ENCODE data around the gene UXS1. TPM values are rescaled to one million over a fixed set of nuclear protein-coding genes. Genes with fewer than 3 reads are reported as not detected.

UXS1 gene
- total RNA-seq, 1 donor from 2014 or later = 38.0 TPM

GRCh38 chr2:106126295-106126694 lies 67.8 kb downstream of the UXS1 start:
- H3F3A ChIP-seq (ENCODE audit: low read depth) = no peaks in the 10 kb centered on the region
- no peaks in the 10 kb centered on the region for H4K20me1 ChIP-seq (ENCODE audit: low read depth)
- H3K27me3 ChIP-seq = no peaks in the 10 kb centered on the region
- H3K4me1 Mint-ChIP-seq = peaks cover 4% of the 10 kb centered on the region
- DNase-seq (ENCODE audit: low spot score) = no peak
- H3K27ac Mint-ChIP-seq = no peak overlapping the region
- peaks cover 13% of the 10 kb centered on the region for H3K79me2 ChIP-seq (ENCODE audit: low read depth)
- H3K9me3 ChIP-seq (ENCODE audit: low read depth) = no peaks in the 10 kb centered on the region
- peaks cover 9% of the 10 kb centered on the region for H3K4me1 ChIP-seq
- no peak overlapping the region for H3K4me3 Mint-ChIP-seq
- H3K27me3 Mint-ChIP-seq (ENCODE audit: insufficient read depth, low read depth) = peaks cover 4% of the 10 kb centered on the region
- no peaks in the 10 kb centered on the region for H3K36me3 ChIP-seq
- TF ChIP-seq CTCF (IDR thresholded peaks at IDR 0.05) = no peak
- TF ChIP-seq EZH2phosphoT487 (IDR thresholded peaks at IDR 0.05) = no peak
- TF ChIP-seq EZH2 (IDR thresholded peaks at IDR 0.05) = no peak
- H3K4me3 ChIP-seq = no peak overlapping the region
- H3K36me3 Mint-ChIP-seq = peaks cover 47% of the 10 kb centered on the region
- H3K9me3 Mint-ChIP-seq = peaks cover 2% of the 10 kb centered on the region
- no peak overlapping the region for H3K27ac ChIP-seq
- H3K9ac ChIP-seq = no peak overlapping the region
- H3K4me2 ChIP-seq = no peak overlapping the region
- no peak overlapping the region for H2AFZ ChIP-seq (replicated peaks)

GRCh38 chr2:106124905-106125549 lies 69.1 kb downstream of the UXS1 start:
- Histone ChIP-seq H3K9me3 (ENCODE audit: low read depth) (no peaks in the 10 kb centered on the region), H3K79me2 (ENCODE audit: low read depth) (peaks cover 7% of the 10 kb centered on the region), H3K4me1 (peaks cover 2% of the 10 kb centered on the region), H3K9ac (no peak overlapping the region), H2AFZ (replicated peaks) (no peak overlapping the region), H4K20me1 (ENCODE audit: low read depth) (no peaks in the 10 kb centered on the region), H3K4me3 (no peak overlapping the region), H3F3A (ENCODE audit: low read depth) (no peaks in the 10 kb centered on the region), H3K4me2 (no peak overlapping the region), H3K36me3 (no peaks in the 10 kb centered on the region), H3K27me3 (no peaks in the 10 kb centered on the region), H3K27ac (no peak overlapping the region)
- Mint-ChIP-seq H3K27me3 (ENCODE audit: insufficient read depth, low read depth) (peaks cover 4% of the 10 kb centered on the region), H3K36me3 (peaks cover 48% of the 10 kb centered on the region), H3K4me3 (no peak overlapping the region), H3K27ac (peak overlapping the region; percentile 48), H3K9me3 (peaks cover 2% of the 10 kb centered on the region), H3K4me1 (peaks cover 3% of the 10 kb centered on the region)
- no peak for DNase-seq (ENCODE audit: low spot score)
- TF ChIP-seq EZH2phosphoT487 (IDR thresholded peaks at IDR 0.05) (no peak), CTCF (IDR thresholded peaks at IDR 0.05) (no peak)

GRCh38 chr2:106124106-106124756 lies 69.9 kb downstream of the UXS1 start:
- no peak overlapping the region for H2AFZ ChIP-seq (replicated peaks)
- Mint-ChIP-seq H3K4me3 (no peak overlapping the region), H3K9me3 (no peaks in the 10 kb centered on the region), H3K27ac (no peak overlapping the region), H3K4me1 (peaks cover 7% of the 10 kb centered on the region), H3K36me3 (peaks cover 42% of the 10 kb centered on the region), H3K27me3 (ENCODE audit: insufficient read depth, low read depth) (peaks cover 6% of the 10 kb centered on the region)
- H3K4me1 ChIP-seq = peaks cover 3% of the 10 kb centered on the region
- H3F3A ChIP-seq (ENCODE audit: low read depth) = no peaks in the 10 kb centered on the region
- H3K36me3 ChIP-seq = no peaks in the 10 kb centered on the region
- no peak overlapping the region for H3K4me2 ChIP-seq
- no peak overlapping the region for H3K4me3 ChIP-seq
- TF ChIP-seq CTCF (IDR thresholded peaks at IDR 0.05) (no peak), EZH2phosphoT487 (IDR thresholded peaks at IDR 0.05) (no peak), EZH2 (IDR thresholded peaks at IDR 0.05) (no peak)
- no peaks in the 10 kb centered on the region for H3K27me3 ChIP-seq
- no peak overlapping the region for H3K9ac ChIP-seq
- DNase-seq (ENCODE audit: low spot score) = no peak
- H3K79me2 ChIP-seq (ENCODE audit: low read depth) = no peaks in the 10 kb centered on the region
- peaks cover 3% of the 10 kb centered on the region for H4K20me1 ChIP-seq (ENCODE audit: low read depth)
- H3K9me3 ChIP-seq (ENCODE audit: low read depth) = no peaks in the 10 kb centered on the region
- H3K27ac ChIP-seq = no peak overlapping the region

Measured in neural progenitor cell (in vitro differentiated cells).